Hepatocyte (in vitro differentiated cells): ENCODE data around the gene ANKS3. TPM values are rescaled to one million over a fixed set of nuclear protein-coding genes. Genes with fewer than 3 reads are reported as not detected.
A peak's percentile ranks its signal among the peaks of the same experiment; 100 is the strongest.

Experiments used
- DNase-seq: peaks from one replicate; pipeline ENCODE4 v3.0.0-alpha.2; 2016; ENCODE audit warnings: low spot score
- H2AFZ ChIP-seq: fragments of 200-600 bp; sonication (generic); 2 replicates; pipeline ENCODE4 v1.6.0; 2016; ENCODE audit warnings: antibody characterized with exemption, mild to moderate bottlenecking
- H3K27ac ChIP-seq: fragments of 200-600 bp; sonication (generic); 2 replicates; pipeline ENCODE4 v1.5.1; 2016; ENCODE audit warnings: mild to moderate bottlenecking
- H3K27me3 ChIP-seq: fragments of 200-600 bp; sonication (generic); 2 replicates; pipeline ENCODE4 v1.6.1; 2016
- H3K36me3 ChIP-seq: fragments of 200-600 bp; sonication (generic); replicated peaks from 2 replicates; pipeline ENCODE4 v1.5.1; 2016; ENCODE audit warnings: low read depth; ENCODE audit not compliant: insufficient read depth
- H3K4me1 ChIP-seq: fragments of 200-600 bp; sonication (generic); 2 replicates; pipeline ENCODE4 v1.5.1; 2016; ENCODE audit warnings: mild to moderate bottlenecking, moderate library complexity; ENCODE audit not compliant: insufficient read depth
- H3K4me2 ChIP-seq: fragments of 200-600 bp; sonication (generic); 2 replicates; pipeline ENCODE4 v1.6.0; 2016
- H3K4me3 ChIP-seq: fragments of 200-600 bp; sonication (generic); 2 replicates; pipeline ENCODE4 v1.5.1; 2016; ENCODE audit warnings: mild to moderate bottlenecking
- H3K79me2 ChIP-seq: fragments of 200-600 bp; sonication (generic); 2 replicates; pipeline ENCODE4 v1.6.0; 2017; ENCODE audit warnings: mild to moderate bottlenecking
- H3K9me2 ChIP-seq: fragments of 200-600 bp; sonication (generic); replicated peaks from 2 replicates; pipeline ENCODE4 v1.6.0; 2017; ENCODE audit warnings: mild to moderate bottlenecking; ENCODE audit not compliant: insufficient read depth
- H3K9me3 ChIP-seq: fragments of 200-600 bp; sonication (generic); 2 replicates; pipeline ENCODE4 v1.5.1; 2016; ENCODE audit warnings: low read depth, mild to moderate bottlenecking
- H4K20me1 ChIP-seq: fragments of 200-600 bp; sonication (generic); 2 replicates; pipeline ENCODE4 v1.6.0; 2016; ENCODE audit warnings: mild to moderate bottlenecking; ENCODE audit not compliant: insufficient read depth, poor library complexity, severe bottlenecking
- CTCF ChIP-seq: fragments of 200-600 bp; sonication (generic); IDR thresholded peaks from 2 replicates; pipeline ENCODE4 v1.5.1; 2016; ENCODE audit warnings: antibody characterized with exemption, mild to moderate bottlenecking; ENCODE audit not compliant: poor library complexity
- EZH2 ChIP-seq: fragments of 200-600 bp; sonication (generic); IDR thresholded peaks from 2 replicates; pipeline ENCODE4 v1.6.1; 2016; ENCODE audit warnings: antibody characterized with exemption, mild to moderate bottlenecking, borderline replicate concordance
- EZH2phosphoT487 ChIP-seq: fragments of 200-600 bp; sonication (generic); IDR thresholded peaks from one replicate; pipeline ENCODE4 v1.6.1; 2018; ENCODE audit warnings: antibody characterized with exemption, mild to moderate bottlenecking, low read depth, moderate library complexity; ENCODE audit not compliant: unreplicated experiment, severe bottlenecking
- WGBS: methylation state at CpG from one replicate; pipeline ENCODE4 v1.1.6; 2016; ENCODE audit warnings: low lambda C conversion rate; ENCODE audit errors: missing lambda C conversion rate; 5-methylcytosine and 5-hydroxymethylcytosine counted together
- polyA plus RNA-seq: library from polyadenylated mRNA; unstranded; fragments of >200 nt; fragmentation: Nextera tagmentation; extraction: Ambion mirVana; gene quantifications from 2 replicates; pipeline ENCODE4 v1.2.1, GENCODE V29; 2016
- total RNA-seq: library from RNA; depleted of rRNA; stranded (reverse); fragments of >200 nt; gene quantifications from 2 replicates; pipeline ENCODE4 v1.2.3, GENCODE V29; 2014

ANKS3 gene
- total and polyA plus RNA-seq, 2 experiments from 2014 or later = 11.7 to 17.4 TPM

- Histone ChIP-seq H3K4me2 (no peak overlapping the region), H4K20me1 (no peaks in the 10 kb centered on the region), H3K36me3 (no peaks in the 10 kb centered on the region), H3K9me3 (no peaks in the 10 kb centered on the region), H3K27me3 (no peaks in the 10 kb centered on the region), H2AFZ (no peak overlapping the region), H3K27ac (no peak overlapping the region), H3K79me2 (peaks cover 10% of the 10 kb centered on the region), H3K9me2 (no peaks in the 10 kb centered on the region), H3K4me3 (no peak overlapping the region), H3K4me1 (peaks cover 5% of the 10 kb centered on the region)
- DNase-seq = no peak
- TF ChIP-seq EZH2 = no peak
- TF ChIP-seq EZH2phosphoT487 = no peak
- TF ChIP-seq CTCF = no peak
- WGBS = 67% methylated on average over 14 of the region's 15 CpGs
Observed at GRCh38 chr16:4737545-4737944, 3.5 kb upstream of the ANKS3 start.

- peaks cover 5% of the 10 kb centered on the region for H3K4me1 ChIP-seq
- H3K27ac ChIP-seq = no peak overlapping the region
- H2AFZ ChIP-seq = no peak overlapping the region
- H4K20me1 ChIP-seq = no peaks in the 10 kb centered on the region
- no peaks in the 10 kb centered on the region for H3K9me3 ChIP-seq
- H3K36me3 ChIP-seq = no peaks in the 10 kb centered on the region
- peaks cover 20% of the 10 kb centered on the region for H3K79me2 ChIP-seq
- DNase-seq = no peak
- WGBS = 81% methylated on average over 4 of the region's 4 CpGs
- no peak overlapping the region for H3K4me3 ChIP-seq
- H3K9me2 ChIP-seq = no peaks in the 10 kb centered on the region
- TF ChIP-seq EZH2 (no peak), CTCF (no peak), EZH2phosphoT487 (no peak)
- H3K4me2 ChIP-seq = no peak overlapping the region
- no peaks in the 10 kb centered on the region for H3K27me3 ChIP-seq
Observed at GRCh38 chr16:4736546-4736945, 2.5 kb upstream of the ANKS3 start.

GRCh38 chr16:4734730-4735535, 862 bp upstream of the ANKS3 start:
- peaks cover 5% of the 10 kb centered on the region for H3K4me1 ChIP-seq
- peak overlapping the region; percentile 72 for H3K27ac ChIP-seq
- DNase-seq = peak; percentile 95
- peaks cover 26% of the 10 kb centered on the region for H3K79me2 ChIP-seq
- no peaks in the 10 kb centered on the region for H3K9me3 ChIP-seq
- TF ChIP-seq EZH2 = no peak
- no peak for TF ChIP-seq CTCF
- no peak for TF ChIP-seq EZH2phosphoT487
- H3K27me3 ChIP-seq = no peaks in the 10 kb centered on the region
- WGBS = 12% methylated on average over 38 of the region's 38 CpGs
- H2AFZ ChIP-seq = peak overlapping the region; percentile 85
- peak overlapping the region; percentile 74 for H3K4me3 ChIP-seq
- no peaks in the 10 kb centered on the region for H4K20me1 ChIP-seq
- peak overlapping the region; percentile 92 for H3K4me2 ChIP-seq
- no peaks in the 10 kb centered on the region for H3K9me2 ChIP-seq
- no peaks in the 10 kb centered on the region for H3K36me3 ChIP-seq
